Neural crest cell (in vitro differentiated cells): ENCODE results near the gene MAPK1IP1L. TPM values are rescaled to one million over a fixed set of nuclear protein-coding genes. Genes with fewer than 3 reads are reported as not detected.

Experiments
- DNase-seq: peaks from one replicate; pipeline ENCODE4 v3.0.0; 2021; ENCODE audit warnings: low read depth, mixed read lengths, low spot score
- H3K27ac Mint-ChIP-seq: one replicate; pipeline ENCODE4 v1.8.0; 2021; ENCODE audit warnings: mild to moderate bottlenecking, mixed read lengths; ENCODE audit not compliant: unreplicated experiment
- H3K27me3 Mint-ChIP-seq: 2 replicates; pipeline ENCODE4 v1.8.0; 2021; ENCODE audit warnings: low read depth, mild to moderate bottlenecking, mixed read lengths
- H3K36me3 Mint-ChIP-seq: 2 replicates; pipeline ENCODE4 v1.8.0; 2021; ENCODE audit warnings: low read depth, mild to moderate bottlenecking, mixed read lengths
- H3K4me1 Mint-ChIP-seq: 2 replicates; pipeline ENCODE4 v1.8.0; 2021; ENCODE audit warnings: mixed read lengths
- H3K4me3 Mint-ChIP-seq: one replicate; pipeline ENCODE4 v1.8.0; 2021; ENCODE audit warnings: mild to moderate bottlenecking, mixed read lengths
- H3K9me3 Mint-ChIP-seq: 2 replicates; pipeline ENCODE4 v1.8.0; 2021; ENCODE audit warnings: mixed read lengths
- CTCF ChIP-seq: fragments of 200-600 bp; sonication (generic); conservative IDR thresholded peaks from 2 replicates; pipeline ENCODE4 v1.5.0; 2021; ENCODE audit warnings: antibody characterized with exemption, mild to moderate bottlenecking
- total RNA-seq: library from RNA; stranded (reverse); gene quantifications from 2 replicates; pipeline ENCODE4 v1.2.1, GENCODE V29; 2021

The MAPK1IP1L gene
- total RNA-seq, 1 donor from 2014 or later = 141 TPM

GRCh38 chr14:55115460-55115859 is 64.0 kb downstream of the MAPK1IP1L start:
- no peaks in the 10 kb centered on the region for H3K4me1 Mint-ChIP-seq
- no peak for DNase-seq
- no peaks in the 10 kb centered on the region for H3K27me3 Mint-ChIP-seq
- no peak overlapping the region for H3K4me3 Mint-ChIP-seq
- H3K9me3 Mint-ChIP-seq = peaks cover 4% of the 10 kb centered on the region
- no peak overlapping the region for H3K27ac Mint-ChIP-seq
- H3K36me3 Mint-ChIP-seq = no peaks in the 10 kb centered on the region
- TF ChIP-seq CTCF = no peak

- H3K4me3 Mint-ChIP-seq = no peak overlapping the region
- TF ChIP-seq CTCF = no peak
- H3K4me1 Mint-ChIP-seq = no peaks in the 10 kb centered on the region
- no peaks in the 10 kb centered on the region for H3K36me3 Mint-ChIP-seq
- H3K9me3 Mint-ChIP-seq = peaks cover 4% of the 10 kb centered on the region
- no peak overlapping the region for H3K27ac Mint-ChIP-seq
- no peak for DNase-seq
- no peaks in the 10 kb centered on the region for H3K27me3 Mint-ChIP-seq
These were observed 64.4 kb downstream of the MAPK1IP1L start for GRCh38 chr14:55115861-55116245.

- H3K4me3 Mint-ChIP-seq = no peak overlapping the region
- H3K36me3 Mint-ChIP-seq = no peaks in the 10 kb centered on the region
- no peak overlapping the region for H3K27ac Mint-ChIP-seq
- peaks cover 4% of the 10 kb centered on the region for H3K9me3 Mint-ChIP-seq
- H3K4me1 Mint-ChIP-seq = no peaks in the 10 kb centered on the region
- no peak for TF ChIP-seq CTCF
- no peak for DNase-seq
- no peaks in the 10 kb centered on the region for H3K27me3 Mint-ChIP-seq
These were observed 65.0 kb downstream of the MAPK1IP1L start for GRCh38 chr14:55116246-55117030.

GRCh38 chr14:55117803-55118441 is 66.5 kb downstream of the MAPK1IP1L start:
- peaks cover 10% of the 10 kb centered on the region for H3K4me1 Mint-ChIP-seq
- H3K27ac Mint-ChIP-seq = no peak overlapping the region

GRCh38 chr14:55118761-55119160 is 67.3 kb downstream of the MAPK1IP1L start:
- no peak overlapping the region for H3K4me3 Mint-ChIP-seq
- no peaks in the 10 kb centered on the region for H3K27me3 Mint-ChIP-seq
- H3K9me3 Mint-ChIP-seq = no peaks in the 10 kb centered on the region
- H3K27ac Mint-ChIP-seq = no peak overlapping the region
- peaks cover 14% of the 10 kb centered on the region for H3K4me1 Mint-ChIP-seq
- no peak for DNase-seq
- H3K36me3 Mint-ChIP-seq = no peaks in the 10 kb centered on the region
- no peak for TF ChIP-seq CTCF

More at GRCh38 chr14:55117803-55118441, 66.5 kb downstream of the MAPK1IP1L start:
- Mint-ChIP-seq H3K4me3 (no peak overlapping the region), H3K9me3 (peaks cover 4% of the 10 kb centered on the region), H3K27me3 (no peaks in the 10 kb centered on the region), H3K36me3 (no peaks in the 10 kb centered on the region)
- no peak for DNase-seq
- TF ChIP-seq CTCF = no peak

Other genes with a start within 250 kb of the MAPK1IP1L start
- gene GCH1, start 148.8 kb upstream of the MAPK1IP1L start, total RNA-seq = 3.8 and 4.3 TPM in 2 replicates
- 56.2 and 60.6 TPM in 2 replicates for gene WDHD1, start 24.5 kb upstream of the MAPK1IP1L start, total RNA-seq
- gene SOCS4, start 24.4 kb upstream of the MAPK1IP1L start, total RNA-seq = 32.8 and 38.6 TPM in 2 replicates
- 0.57 and 1.2 TPM in 2 replicates for gene LGALS3, start 77.6 kb downstream of the MAPK1IP1L start, total RNA-seq
- gene DLGAP5, start 139.9 kb downstream of the MAPK1IP1L start, total RNA-seq = 89.6 and 91.9 TPM in 2 replicates
- gene FBXO34, start 219.8 kb downstream of the MAPK1IP1L start, total RNA-seq = 17.1 and 17.2 TPM in 2 replicates